MCF 10A (cell line): ENCODE data around the gene GIPC2. TPM values are rescaled to one million over a fixed set of nuclear protein-coding genes. Genes with fewer than 3 reads are reported as not detected.

Source experiments
- BruUV-seq: library from RNA; stranded (reverse); fragments of 400-500 nt; replicated peaks from 2 replicates; lab custom pipeline; 2021; lab: Mats Ljungman, UMichigan
- CTCF ChIA-PET: fragments of 300-600 bp; sonication (Branson Sonifier 250); formaldehyde crosslinking; extraction: SDS; loops from one replicate; lab custom pipeline; 2021; ENCODE audit warnings: antibody characterized with exemption, inconsistent platforms; lab: Yijun Ruan, JAX
- POLR2A ChIA-PET: fragments of 300-600, 350-650 bp; sonication (Branson Sonifier 250); formaldehyde crosslinking; extraction: SDS; loops from one replicate; lab custom pipeline; 2020; ENCODE audit warnings: antibody characterized with exemption, inconsistent platforms; lab: Yijun Ruan, JAX
- DNase-seq: peaks from one replicate; pipeline ENCODE4 v3.0.0-alpha.2; 2018; ENCODE audit not compliant: unreplicated experiment
- H3K27ac Mint-ChIP-seq: one replicate; pipeline ENCODE4 v1.8.0; 2022; ENCODE audit warnings: mild to moderate bottlenecking, low read depth, mixed read lengths; ENCODE audit not compliant: unreplicated experiment
- H3K27me3 Mint-ChIP-seq: one replicate; pipeline ENCODE4 v1.8.0; 2022; ENCODE audit warnings: mixed read lengths; ENCODE audit not compliant: insufficient read depth, unreplicated experiment
- H3K36me3 Mint-ChIP-seq: one replicate; pipeline ENCODE4 v1.8.0; 2022; ENCODE audit warnings: mild to moderate bottlenecking, moderate library complexity, mixed read lengths; ENCODE audit not compliant: insufficient read depth, unreplicated experiment
- H3K4me1 Mint-ChIP-seq: one replicate; pipeline ENCODE4 v1.8.0; 2022; ENCODE audit warnings: mixed read lengths; ENCODE audit not compliant: insufficient read depth, unreplicated experiment
- H3K4me3 Mint-ChIP-seq: one replicate; pipeline ENCODE4 v1.8.0; 2022; ENCODE audit warnings: mild to moderate bottlenecking, moderate library complexity, mixed read lengths; ENCODE audit not compliant: unreplicated experiment
- H3K9me3 Mint-ChIP-seq: one replicate; pipeline ENCODE4 v1.8.0; 2022; ENCODE audit warnings: mixed read lengths; ENCODE audit not compliant: unreplicated experiment
- intact Hi-C: fragments of 100-400 bp; cut with micrococcal nuclease; formaldehyde crosslinking; loops from 2 replicates; pipeline ENCODE4 v1.14.1; 2022
- total RNA-seq: library from RNA; stranded (reverse); gene quantifications from 2 replicates; pipeline ENCODE4 v1.2.3, GENCODE V29; 2022
- TF ChIP-seq, protein P1 (sequence below): fragments of 200-600 bp; IDR thresholded peaks from one replicate; pipeline ENCODE4 v1.8.0; 2022; ENCODE audit warnings: antibody characterized with exemption, mild to moderate bottlenecking; ENCODE audit not compliant: unreplicated experiment

Gene GIPC2
- total RNA-seq, 1 experiment from 2014 or later, result 0.07 TPM

DNA sequence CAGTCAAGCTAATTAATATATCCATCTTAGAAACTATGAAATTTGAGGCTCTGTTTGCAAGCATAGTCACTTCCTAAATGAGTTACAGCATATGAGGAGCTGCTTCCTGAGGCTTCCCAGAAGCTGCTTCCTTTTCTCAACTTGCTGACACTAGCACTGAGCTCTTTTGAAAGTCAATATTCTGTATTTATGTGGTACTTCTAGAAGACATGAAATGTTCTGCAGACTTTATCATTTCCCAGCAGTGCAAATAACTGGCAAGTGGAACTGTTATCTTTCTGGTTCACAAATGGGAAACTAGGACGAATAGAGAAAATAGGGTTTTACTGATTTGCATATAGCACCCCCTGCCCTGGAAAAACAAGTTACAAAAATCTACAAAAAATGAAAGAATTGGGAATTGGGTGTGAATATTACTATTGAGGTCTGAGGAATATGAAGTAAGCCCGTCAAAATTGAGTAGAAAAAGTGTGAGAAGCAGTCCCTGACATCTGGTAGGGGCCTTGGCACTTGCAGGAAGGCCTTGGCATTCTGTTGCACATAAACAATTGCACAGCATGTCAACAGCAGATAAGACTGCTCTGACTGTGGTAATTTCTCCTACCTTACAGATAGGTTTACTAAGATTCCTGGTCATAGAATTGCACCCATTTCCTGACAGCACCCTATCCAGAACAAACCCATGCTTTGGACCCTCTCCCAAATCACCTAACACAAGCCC, 7.1 kb downstream of the GIPC2 start:
- Mint-ChIP-seq H3K9me3 (no peaks in the 10 kb centered on the region), H3K4me3 (no peak overlapping the region), H3K27me3 (no peaks in the 10 kb centered on the region), H3K27ac (no peak overlapping the region), H3K4me1 (peaks cover 10% of the 10 kb centered on the region), H3K36me3 (no peaks in the 10 kb centered on the region)
- CTCF ChIA-PET, result interaction anchor here (0.6 kb wide), 2 partner anchors 16 to 20 kb away, joined by 3 to 4 read pairs; no protein-coding TSS in a partner anchor
- TF ChIP-seq, protein P1, sequence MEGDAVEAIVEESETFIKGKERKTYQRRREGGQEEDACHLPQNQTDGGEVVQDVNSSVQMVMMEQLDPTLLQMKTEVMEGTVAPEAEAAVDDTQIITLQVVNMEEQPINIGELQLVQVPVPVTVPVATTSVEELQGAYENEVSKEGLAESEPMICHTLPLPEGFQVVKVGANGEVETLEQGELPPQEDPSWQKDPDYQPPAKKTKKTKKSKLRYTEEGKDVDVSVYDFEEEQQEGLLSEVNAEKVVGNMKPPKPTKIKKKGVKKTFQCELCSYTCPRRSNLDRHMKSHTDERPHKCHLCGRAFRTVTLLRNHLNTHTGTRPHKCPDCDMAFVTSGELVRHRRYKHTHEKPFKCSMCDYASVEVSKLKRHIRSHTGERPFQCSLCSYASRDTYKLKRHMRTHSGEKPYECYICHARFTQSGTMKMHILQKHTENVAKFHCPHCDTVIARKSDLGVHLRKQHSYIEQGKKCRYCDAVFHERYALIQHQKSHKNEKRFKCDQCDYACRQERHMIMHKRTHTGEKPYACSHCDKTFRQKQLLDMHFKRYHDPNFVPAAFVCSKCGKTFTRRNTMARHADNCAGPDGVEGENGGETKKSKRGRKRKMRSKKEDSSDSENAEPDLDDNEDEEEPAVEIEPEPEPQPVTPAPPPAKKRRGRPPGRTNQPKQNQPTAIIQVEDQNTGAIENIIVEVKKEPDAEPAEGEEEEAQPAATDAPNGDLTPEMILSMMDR, result no peak
- intact Hi-C loops, result no loop called here
- BruUV-seq, result no TSS peak
- DNase-seq, result no peak
- POLR2A ChIA-PET, result interaction anchor here (0.7 kb wide), 1 partner anchor 50 kb away, joined by 3 read pairs; no protein-coding TSS in a partner anchor

- Mint-ChIP-seq H3K27me3 (no peaks in the 10 kb centered on the region), H3K4me3 (no peak overlapping the region), H3K36me3 (no peaks in the 10 kb centered on the region), H3K4me1 (peaks cover 10% of the 10 kb centered on the region), H3K27ac (no peak overlapping the region), H3K9me3 (no peaks in the 10 kb centered on the region)
- DNase-seq, result no peak
- intact Hi-C loops, result no loop called here
- TF ChIP-seq, protein P1, result no peak
- ChIA-PET CTCF (interaction anchor here (0.6 to 1.0 kb wide), 2 partner anchors 9 to 15 kb away, joined by 3 to 4 read pairs; no protein-coding TSS in a partner anchor), POLR2A (no interaction called here)
- BruUV-seq, result no TSS peak
These were observed 7.7 kb downstream of the GIPC2 start for GRCh38 chr1:78053498-78053897.

- DNase-seq, result no peak
- POLR2A ChIA-PET, result no interaction called here
- intact Hi-C loops, result no loop called here
- H3K27ac Mint-ChIP-seq, result no peak overlapping the region
- H3K9me3 Mint-ChIP-seq, result no peaks in the 10 kb centered on the region
- BruUV-seq, result no TSS peak
- CTCF ChIA-PET, result interaction anchor here (1.0 kb wide), 1 partner anchor 8 kb away, joined by 3 read pairs; no protein-coding TSS in a partner anchor
- no peaks in the 10 kb centered on the region for H3K36me3 Mint-ChIP-seq
- H3K4me1 Mint-ChIP-seq, result peaks cover 10% of the 10 kb centered on the region
- TF ChIP-seq, protein P1, result no peak
- no peaks in the 10 kb centered on the region for H3K27me3 Mint-ChIP-seq
- H3K4me3 Mint-ChIP-seq, result no peak overlapping the region
These were observed 8.8 kb downstream of the GIPC2 start for GRCh38 chr1:78054559-78054958.

- TF ChIP-seq, protein P1, result no peak
- H3K9me3 Mint-ChIP-seq, result no peaks in the 10 kb centered on the region
- no peaks in the 10 kb centered on the region for H3K27me3 Mint-ChIP-seq
- no peaks in the 10 kb centered on the region for H3K36me3 Mint-ChIP-seq
- H3K4me1 Mint-ChIP-seq, result peaks cover 10% of the 10 kb centered on the region
- ChIA-PET CTCF (interaction anchor here (0.7 kb wide), 1 partner anchor 24 kb away, joined by 3 read pairs; no protein-coding TSS in a partner anchor), POLR2A (no interaction called here)
- no peak overlapping the region for H3K4me3 Mint-ChIP-seq
- no peak overlapping the region for H3K27ac Mint-ChIP-seq
- intact Hi-C loops, result no loop called here
- BruUV-seq, result no TSS peak
- no peak for DNase-seq
These were observed 9.2 kb downstream of the GIPC2 start for GRCh38 chr1:78054972-78055371.
